GM18499 (cell line): ENCODE measurements around the gene STXBP1.

Experiments used
- ATAC-seq: cut with Tn5 transposase; IDR thresholded peaks from one replicate; pipeline ENCODE4 v1.9.1; 2021; ENCODE audit warnings: moderate number of reproducible peaks; ENCODE audit not compliant: insufficient read depth, unreplicated experiment

The STXBP1 gene

GRCh38 chr9:127644146-127644827, 32.2 kb downstream of the STXBP1 start:
- no peak for ATAC-seq

- ATAC-seq: no peak
Measured at GRCh38 chr9:127644943-127645342, 32.9 kb downstream of the STXBP1 start.

- no peak for ATAC-seq
Measured at GRCh38 chr9:127647451-127647850, 35.4 kb downstream of the STXBP1 start.

- ATAC-seq: no peak
Measured at GRCh38 chr9:127650518-127650917, 38.4 kb downstream of the STXBP1 start.

- ATAC-seq: no peak
Measured at GRCh38 chr9:127651697-127652610, 39.9 kb downstream of the STXBP1 start.

- ATAC-seq: no peak
Measured at GRCh38 chr9:127652733-127653132, 40.7 kb downstream of the STXBP1 start.

- no peak for ATAC-seq
Measured at GRCh38 chr9:127654619-127655018, 42.5 kb downstream of the STXBP1 start.

GRCh38 chr9:127658428-127658827, 46.4 kb downstream of the STXBP1 start:
- ATAC-seq: no peak

GRCh38 chr9:127660886-127661741, 49.0 kb downstream of the STXBP1 start:
- ATAC-seq: no peak

- no peak for ATAC-seq
Measured at GRCh38 chr9:127662617-127663016, 50.5 kb downstream of the STXBP1 start.

GRCh38 chr9:127664324-127664677, 52.2 kb downstream of the STXBP1 start:
- ATAC-seq: no peak

- ATAC-seq: no peak
Measured at GRCh38 chr9:127664678-127665507, 52.8 kb downstream of the STXBP1 start.

GRCh38 chr9:127667127-127667844, 55.2 kb downstream of the STXBP1 start:
- no peak for ATAC-seq

- no peak for ATAC-seq
Measured at GRCh38 chr9:127667906-127668305, 55.8 kb downstream of the STXBP1 start.

- no peak for ATAC-seq
Measured at GRCh38 chr9:127673234-127673633, 61.2 kb downstream of the STXBP1 start.

GRCh38 chr9:127676638-127677037, 64.6 kb downstream of the STXBP1 start:
- ATAC-seq: no peak

GRCh38 chr9:127679506-127679905, 67.4 kb downstream of the STXBP1 start:
- ATAC-seq: no peak

- no peak for ATAC-seq
Measured at GRCh38 chr9:127680226-127680625, 68.1 kb downstream of the STXBP1 start.

GRCh38 chr9:127680846-127681245, 68.8 kb downstream of the STXBP1 start:
- no peak for ATAC-seq
